HEK293 (cell line): ENCODE data around the gene FSTL3.

Source experiments
- CTCF ChIA-PET: fragments of 350-600 bp; formaldehyde crosslinking; extraction: SDS; loops from one replicate; lab custom pipeline; 2021; ENCODE audit warnings: antibody characterized with exemption; lab: Yijun Ruan, JAX
- POLR2A ChIA-PET: fragments of 300-600 bp; formaldehyde crosslinking; extraction: SDS; loops from one replicate; lab custom pipeline; 2020; ENCODE audit warnings: antibody characterized with exemption, inconsistent platforms; lab: Yijun Ruan, JAX
- H3K27ac ChIP-seq: fragments of 200-500 bp; sonication (Bioruptor generic); 2 replicates; pipeline ENCODE4 v1.5.1; 2014; ENCODE audit warnings: low read depth, low read length, control low read depth, inconsistent platforms; ENCODE audit errors: extremely low read depth
- H3K36me3 ChIP-seq, 2 experiments: fragments of 200-500 bp in 1 of 2; sonication (Bioruptor generic) in 1 of 2; 1 replicate in 1 of 2; 2 replicates in 1 of 2; pipeline ENCODE4 v1.5.1; 2014 to 2017; ENCODE audit warnings: inconsistent platforms in 2 of 2, low read length in 2 of 2; ENCODE audit not compliant: control insufficient read depth in 2 of 2, insufficient read depth in 1 of 2
- H3K4me1 ChIP-seq: fragments of 200-500 bp; sonication (Bioruptor generic); 2 replicates; pipeline ENCODE4 v1.5.1; 2014; ENCODE audit warnings: mild to moderate bottlenecking, low read length, inconsistent platforms; ENCODE audit not compliant: control insufficient read depth, insufficient read depth
- H3K4me3 ChIP-seq: 2 replicates; pipeline ENCODE4 v1.5.1; 2011; ENCODE audit warnings: low read depth, mild to moderate bottlenecking, control low read depth, low read length, moderate library complexity
- H3K9me3 ChIP-seq: fragments of 200-500 bp; sonication (Bioruptor generic); 2 replicates; pipeline ENCODE4 v1.5.1; 2014; ENCODE audit warnings: low read depth, low read length, inconsistent platforms; ENCODE audit not compliant: control insufficient read depth, insufficient read depth
- CTCF ChIP-seq: fragments of 450-650 bp; formaldehyde crosslinking; IDR thresholded peaks from 2 replicates; pipeline ENCODE4 v1.5.1; 2016; ENCODE audit warnings: missing biosample characterization, missing genetic modification characterization
- GLIS1 ChIP-seq: fragments of 450-650 bp; formaldehyde crosslinking; IDR thresholded peaks from 2 replicates; pipeline ENCODE4 v1.5.1; 2016; ENCODE audit warnings: missing biosample characterization, missing genetic modification characterization
- KLF10 ChIP-seq: fragments of 450-650 bp; IDR thresholded peaks from 2 replicates; pipeline ENCODE4 v1.5.1; 2018; ENCODE audit warnings: missing biosample characterization, mild to moderate bottlenecking, missing genetic modification characterization
- KLF7 ChIP-seq: fragments of 450-650 bp; formaldehyde crosslinking; IDR thresholded peaks from 2 replicates; pipeline ENCODE4 v1.5.1; 2016; ENCODE audit warnings: missing biosample characterization, missing genetic modification characterization, borderline replicate concordance
- PRDM1 ChIP-seq: fragments of 450-650 bp; formaldehyde crosslinking; IDR thresholded peaks from 2 replicates; pipeline ENCODE4; 2016; ENCODE audit warnings: missing biosample characterization, missing genetic modification characterization
- PRDM2 ChIP-seq: fragments of 450-650 bp; formaldehyde crosslinking; IDR thresholded peaks from 2 replicates; pipeline ENCODE4 v1.5.1; 2016; ENCODE audit warnings: missing biosample characterization, missing genetic modification characterization, borderline replicate concordance
- ZBTB11 ChIP-seq: fragments of 450-650 bp; formaldehyde crosslinking; conservative IDR thresholded peaks from 2 replicates; pipeline ENCODE4 v1.5.1; 2016; ENCODE audit warnings: low read depth, missing biosample characterization, missing genetic modification characterization
- ZNF140 ChIP-seq: fragments of 450-650 bp; formaldehyde crosslinking; IDR thresholded peaks from 2 replicates; pipeline ENCODE4 v1.5.1; 2016; ENCODE audit warnings: missing biosample characterization, missing genetic modification characterization
- ZNF19 ChIP-seq: fragments of 450-650 bp; formaldehyde crosslinking; IDR thresholded peaks from 2 replicates; pipeline ENCODE4; 2016; ENCODE audit warnings: missing biosample characterization, missing genetic modification characterization, low read depth
- ZNF544 ChIP-seq: fragments of 450-650 bp; formaldehyde crosslinking; IDR thresholded peaks from 2 replicates; pipeline ENCODE4 v1.5.0; 2017; ENCODE audit warnings: missing biosample characterization, missing genetic modification characterization
- ZNF571 ChIP-seq: fragments of 450-650 bp; formaldehyde crosslinking; IDR thresholded peaks from 2 replicates; pipeline ENCODE4 v1.5.0; 2017; ENCODE audit warnings: missing biosample characterization, missing genetic modification characterization
- ZNF596 ChIP-seq: fragments of 450-650 bp; IDR thresholded peaks from 2 replicates; pipeline ENCODE4 v1.5.0; 2018; ENCODE audit warnings: missing biosample characterization, mild to moderate bottlenecking, missing genetic modification characterization, moderate library complexity
- ZNF658 ChIP-seq: fragments of 450-650 bp; formaldehyde crosslinking; IDR thresholded peaks from 2 replicates; pipeline ENCODE4; 2016; ENCODE audit warnings: missing biosample characterization, missing genetic modification characterization
- ZNF664 ChIP-seq: fragments of 450-650 bp; formaldehyde crosslinking; IDR thresholded peaks from 2 replicates; pipeline ENCODE4 v1.5.1; 2016; ENCODE audit warnings: missing biosample characterization, missing genetic modification characterization
- ZNF837 ChIP-seq: fragments of 450-650 bp; formaldehyde crosslinking; IDR thresholded peaks from 2 replicates; pipeline ENCODE4 v1.5.1; 2016; ENCODE audit warnings: missing biosample characterization, missing genetic modification characterization
- TF ChIP-seq, protein P1 (sequence below): fragments of 450-650 bp; formaldehyde crosslinking; IDR thresholded peaks from 2 replicates; pipeline ENCODE4 v1.5.1; 2017; ENCODE audit warnings: missing biosample characterization, missing genetic modification characterization

The FSTL3 gene

GRCh38 chr19:682678-683320 lies 6.6 kb downstream of the FSTL3 start:
- H3K4me3 ChIP-seq = no peak overlapping the region
- no peak for TF ChIP-seq PRDM1 (tag by site-specific recombination)
- TF ChIP-seq ZNF658 = no peak
- no peak for TF ChIP-seq GLIS1 (tag by site-specific recombination)
- no peak for TF ChIP-seq ZBTB11
- TF ChIP-seq, protein P1, sequence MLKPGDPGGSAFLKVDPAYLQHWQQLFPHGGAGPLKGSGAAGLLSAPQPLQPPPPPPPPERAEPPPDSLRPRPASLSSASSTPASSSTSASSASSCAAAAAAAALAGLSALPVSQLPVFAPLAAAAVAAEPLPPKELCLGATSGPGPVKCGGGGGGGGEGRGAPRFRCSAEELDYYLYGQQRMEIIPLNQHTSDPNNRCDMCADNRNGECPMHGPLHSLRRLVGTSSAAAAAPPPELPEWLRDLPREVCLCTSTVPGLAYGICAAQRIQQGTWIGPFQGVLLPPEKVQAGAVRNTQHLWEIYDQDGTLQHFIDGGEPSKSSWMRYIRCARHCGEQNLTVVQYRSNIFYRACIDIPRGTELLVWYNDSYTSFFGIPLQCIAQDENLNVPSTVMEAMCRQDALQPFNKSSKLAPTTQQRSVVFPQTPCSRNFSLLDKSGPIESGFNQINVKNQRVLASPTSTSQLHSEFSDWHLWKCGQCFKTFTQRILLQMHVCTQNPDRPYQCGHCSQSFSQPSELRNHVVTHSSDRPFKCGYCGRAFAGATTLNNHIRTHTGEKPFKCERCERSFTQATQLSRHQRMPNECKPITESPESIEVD (tag by site-specific recombination) = no peak
- TF ChIP-seq KLF7 = no peak
- no peak for TF ChIP-seq ZNF596 (tag by site-specific recombination)
- no peak for TF ChIP-seq ZNF544 (tag by site-specific recombination)
- TF ChIP-seq CTCF (tag by site-specific recombination) = no peak
- no peak for TF ChIP-seq PRDM2 (tag by site-specific recombination)
- no peak for TF ChIP-seq ZNF19 (tag by site-specific recombination)
- no peak for TF ChIP-seq ZNF571 (tag by site-specific recombination)
- no peak for TF ChIP-seq ZNF664 (tag by site-specific recombination)
- no peak for TF ChIP-seq ZNF837 (tag by site-specific recombination)
- TF ChIP-seq ZNF140 = no peak
- no peak for TF ChIP-seq KLF10
- no peak overlapping the region for H3K27ac ChIP-seq
- H3K4me1 ChIP-seq = no peaks in the 10 kb centered on the region
- ChIA-PET CTCF (no interaction called here), POLR2A (no interaction called here)
- no peaks in the 10 kb centered on the region for H3K36me3 ChIP-seq
- no peaks in the 10 kb centered on the region for H3K9me3 ChIP-seq
